Prostate gland (tissue), 2 donors: ENCODE measurements around the gene FMNL1. TPM values are rescaled to one million over a fixed set of nuclear protein-coding genes. Genes with fewer than 3 reads are reported as not detected.

Experiments used
- DNase-seq: peaks from one replicate; pipeline ENCODE4 v3.0.0-alpha.2; 2019; ENCODE audit warnings: low spot score
- H3K27ac ChIP-seq, 2 donors: fragments of 200-600 bp; sonication (generic); 2 replicates each; pipeline ENCODE4 v1.5.1; 2017 to 2019
- H3K27me3 ChIP-seq: fragments of 200-600 bp; sonication (generic); replicated peaks from 2 replicates; pipeline ENCODE4 v1.5.1; 2019; ENCODE audit not compliant: insufficient read depth
- H3K36me3 ChIP-seq, 2 donors: fragments of 200-600 bp; sonication (generic); 1 replicate in 1 of 2; 2 replicates in 1 of 2; pipeline versions ENCODE4 v1.5.1 to v1.8.1; 2017 to 2019
- H3K4me1 ChIP-seq: fragments of 200-600 bp; sonication (generic); replicated peaks from 2 replicates; pipeline ENCODE4 v1.5.1; 2019
- H3K4me3 ChIP-seq, 2 donors: fragments of 200-600 bp; sonication (generic); 2 replicates each; pipeline ENCODE4 v1.5.1; 2017 to 2019
- H3K9me3 ChIP-seq: fragments of 200-600 bp; sonication (generic); 2 replicates; pipeline ENCODE4 v1.5.1; 2017
- POLR2A ChIP-seq: fragments of 450-650 bp; IDR thresholded peaks from one replicate; pipeline ENCODE4 v1.6.1; 2016; ENCODE audit warnings: antibody characterized with exemption, mild to moderate bottlenecking
- POLR2AphosphoS5 ChIP-seq: sonication (generic); formaldehyde crosslinking; IDR thresholded peaks from one replicate; pipeline ENCODE4 v1.6.1; 2017; ENCODE audit warnings: antibody characterized with exemption
- WGBS: methylation state at CpG from one replicate; pipeline ENCODE4 v1.1.5; 2018; 5-methylcytosine and 5-hydroxymethylcytosine counted together
- intact Hi-C: fragments of 100-400 bp; cut with DNase I; formaldehyde crosslinking; loops from one replicate; pipeline ENCODE4 v1.14.2; 2022
- total RNA-seq, 2 donors: library from RNA; depleted of rRNA; stranded (reverse); fragments of >200 nt; gene quantifications; one replicate each; pipeline ENCODE4 v1.1.0, GENCODE V29; 2016
- TF ChIP-seq, protein P1 (sequence below), 4 experiments: fragments of 200-600 bp in 2 of 4; fragments of 450-650 bp in 2 of 4; sonication (generic) in 2 of 4; IDR thresholded peaks; 1 replicate in 3 of 4; 2 replicates in 1 of 4; pipeline ENCODE4 v1.5.1; 2016 to 2019; ENCODE audit warnings: antibody characterized with exemption in 4 of 4, mild to moderate bottlenecking in 2 of 4, moderate library complexity in 2 of 4

Gene FMNL1
- total RNA-seq, 2 donors from 2014 or later = 3.6 to 12.2 TPM

DNA sequence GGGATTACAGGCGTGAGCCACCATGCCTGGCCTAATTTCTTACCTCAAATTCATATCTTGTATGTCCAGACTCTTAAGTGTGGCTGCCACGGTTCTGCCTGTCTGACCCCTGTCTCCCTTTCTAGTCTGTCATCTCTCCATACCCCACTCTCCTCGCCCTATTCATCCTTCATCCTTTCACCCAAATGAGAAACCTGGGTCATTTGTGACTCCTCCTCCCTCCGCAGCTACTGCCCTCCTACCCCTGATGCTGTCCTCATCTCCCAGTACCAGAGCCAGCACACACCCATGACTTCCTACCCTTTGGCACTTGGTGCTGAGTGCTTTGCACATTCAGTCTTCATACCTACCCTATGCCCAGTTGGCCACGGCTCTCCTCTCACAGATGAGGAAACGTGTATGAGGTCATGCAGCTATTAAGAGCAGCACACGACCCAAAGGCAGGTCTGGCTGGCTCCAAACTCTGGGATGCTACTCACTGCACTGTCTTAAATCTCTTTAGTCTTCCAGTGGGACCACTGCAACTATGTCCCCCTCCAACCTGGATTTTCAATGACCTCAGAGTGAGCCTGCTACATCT lies 38.6 kb downstream of the FMNL1 start:
- H3K27me3 ChIP-seq = no peaks in the 10 kb centered on the region
- H3K9me3 ChIP-seq = no peaks in the 10 kb centered on the region
- H3K4me3 ChIP-seq = no peak overlapping the region
- 85% methylated on average over 7 of the region's 7 CpGs for WGBS
- peaks cover 7% of the 10 kb centered on the region for H3K4me1 ChIP-seq
- H3K27ac ChIP-seq = no peak overlapping the region
- H3K36me3 ChIP-seq = no peaks in the 10 kb centered on the region
- intact Hi-C loops = no loop called here
- DNase-seq = no peak
- TF ChIP-seq POLR2A = no peak
- TF ChIP-seq POLR2AphosphoS5 = no peak
- TF ChIP-seq, protein P1, sequence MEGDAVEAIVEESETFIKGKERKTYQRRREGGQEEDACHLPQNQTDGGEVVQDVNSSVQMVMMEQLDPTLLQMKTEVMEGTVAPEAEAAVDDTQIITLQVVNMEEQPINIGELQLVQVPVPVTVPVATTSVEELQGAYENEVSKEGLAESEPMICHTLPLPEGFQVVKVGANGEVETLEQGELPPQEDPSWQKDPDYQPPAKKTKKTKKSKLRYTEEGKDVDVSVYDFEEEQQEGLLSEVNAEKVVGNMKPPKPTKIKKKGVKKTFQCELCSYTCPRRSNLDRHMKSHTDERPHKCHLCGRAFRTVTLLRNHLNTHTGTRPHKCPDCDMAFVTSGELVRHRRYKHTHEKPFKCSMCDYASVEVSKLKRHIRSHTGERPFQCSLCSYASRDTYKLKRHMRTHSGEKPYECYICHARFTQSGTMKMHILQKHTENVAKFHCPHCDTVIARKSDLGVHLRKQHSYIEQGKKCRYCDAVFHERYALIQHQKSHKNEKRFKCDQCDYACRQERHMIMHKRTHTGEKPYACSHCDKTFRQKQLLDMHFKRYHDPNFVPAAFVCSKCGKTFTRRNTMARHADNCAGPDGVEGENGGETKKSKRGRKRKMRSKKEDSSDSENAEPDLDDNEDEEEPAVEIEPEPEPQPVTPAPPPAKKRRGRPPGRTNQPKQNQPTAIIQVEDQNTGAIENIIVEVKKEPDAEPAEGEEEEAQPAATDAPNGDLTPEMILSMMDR (IDR thresholded peaks at IDR 0.05) = no peak

DNA sequence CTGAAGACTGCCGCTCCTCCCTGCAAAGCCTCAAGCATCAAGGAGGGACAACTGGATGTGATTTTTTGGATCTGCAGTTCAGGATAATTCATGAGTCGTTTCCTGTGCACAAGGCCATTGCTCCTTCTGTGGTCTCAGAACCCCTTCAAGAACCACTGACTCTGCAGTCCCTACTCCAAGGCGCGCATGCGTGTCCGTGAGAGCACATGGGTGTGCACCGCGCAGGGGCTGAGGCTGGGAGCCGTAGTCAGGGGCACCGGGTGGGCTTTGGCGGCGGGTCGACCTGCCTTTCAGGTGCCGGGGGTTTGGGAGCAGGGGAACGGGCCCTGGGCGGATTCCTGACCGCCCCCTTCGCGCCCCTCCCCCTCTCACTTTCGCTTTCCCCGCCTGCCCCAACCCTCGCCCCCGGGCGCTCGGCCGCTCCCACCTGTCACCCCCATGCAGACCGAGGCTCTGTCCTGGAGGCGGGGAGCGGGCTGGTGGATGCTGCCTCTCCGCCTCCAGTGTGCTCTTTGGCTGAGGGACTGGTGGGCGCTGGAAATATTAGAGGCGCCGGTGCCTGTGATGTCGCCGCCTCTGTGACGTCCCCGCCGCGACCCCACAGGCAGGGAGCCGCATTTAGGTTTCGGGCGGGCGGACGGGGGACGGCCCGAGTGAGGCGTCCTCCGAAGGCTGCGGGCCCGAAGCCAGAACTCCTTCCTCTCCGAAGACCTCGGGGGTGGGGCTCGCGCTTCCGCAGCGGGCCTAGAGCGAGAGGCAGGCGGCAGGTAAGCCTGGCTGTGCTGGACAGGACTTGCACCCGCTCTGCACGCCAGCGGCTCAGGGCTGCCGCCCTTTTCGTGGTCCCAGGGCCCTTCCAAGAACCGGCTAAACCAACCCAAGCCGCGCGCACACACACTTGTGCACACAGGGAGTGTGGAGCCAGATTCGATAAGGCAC lies 40.2 kb downstream of the FMNL1 start, which contains the start of gene SPATA32:
SPATA32 (minus strand) TSS at position 518 of the 939 bp plus-strand sequence; CDS start at position 440, 78 bp downstream.
- H3K4me3 ChIP-seq = peak within 1 kb of the TSS; percentile 54 to 63
- intact Hi-C loops = no loop called here
- peaks cover 0 to 2% of the 10 kb centered on the region in 2 donors for H3K36me3 ChIP-seq
- no peaks in the 10 kb centered on the region for H3K9me3 ChIP-seq
- no peak for TF ChIP-seq POLR2A
- TF ChIP-seq POLR2AphosphoS5 = peak; percentile 18
- H3K27ac ChIP-seq = peak within 1 kb of the TSS; percentile 79 to 84
- H3K4me1 ChIP-seq = peaks cover 7% of the 10 kb centered on the region
- WGBS = 1% methylated on average over 64 of the region's 68 CpGs
- no peaks in the 10 kb centered on the region for H3K27me3 ChIP-seq
- peak; percentile 51 for DNase-seq

DNA sequence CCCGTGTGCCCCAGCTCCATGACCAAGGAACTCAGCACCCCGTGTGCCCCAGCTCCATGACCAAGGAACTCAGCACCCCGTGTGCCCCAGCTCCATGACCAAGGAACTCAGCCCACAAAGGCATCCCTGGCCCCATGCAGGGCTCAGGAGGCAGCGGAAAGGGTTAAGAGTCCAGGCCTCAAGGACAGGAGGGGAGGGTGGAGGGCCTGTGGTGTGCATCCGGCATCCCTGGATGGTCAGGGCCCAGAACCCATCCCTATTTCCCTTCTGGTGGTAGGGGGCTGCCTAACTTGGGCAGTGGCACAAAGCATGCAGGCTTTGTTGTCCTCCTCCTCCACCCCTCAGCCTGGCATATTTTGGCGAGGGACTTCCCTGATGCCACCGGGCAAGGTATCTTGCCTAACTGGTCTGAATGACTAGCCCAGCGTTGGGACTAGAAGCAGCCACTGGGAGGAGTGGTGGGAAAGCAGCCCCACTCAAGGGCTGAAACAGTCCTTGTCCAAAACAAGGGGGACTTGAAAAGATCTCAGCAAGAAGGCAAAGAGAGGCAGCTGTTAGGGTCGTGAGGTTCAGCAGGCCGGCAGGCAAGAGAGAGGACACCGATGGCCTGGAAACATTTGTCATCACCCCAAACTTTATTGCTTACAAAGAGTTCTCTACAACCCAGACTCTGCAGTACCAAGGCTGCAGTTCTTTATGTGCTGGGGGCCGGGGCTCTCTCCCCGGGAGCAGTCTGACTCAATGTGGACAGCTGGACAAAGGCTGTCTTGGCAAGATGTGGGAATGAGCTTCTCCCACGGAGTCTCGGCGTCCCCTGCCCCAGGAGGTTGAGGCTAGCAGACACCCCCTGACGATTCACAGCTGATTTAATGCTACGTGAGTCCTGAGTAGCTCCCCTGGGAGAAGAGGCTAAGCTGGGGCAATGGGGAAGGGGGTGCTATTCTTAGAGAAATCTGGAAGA lies 41.1 kb downstream of the FMNL1 start:
- peak; percentile 49 for DNase-seq
- H3K4me1 ChIP-seq = peaks cover 7% of the 10 kb centered on the region
- WGBS = 43% methylated on average over 17 of the region's 18 CpGs
- TF ChIP-seq POLR2A (no peak), POLR2AphosphoS5 (peak; percentile 35)
- TF ChIP-seq, protein P1 (IDR thresholded peaks at IDR 0.05) = peak in 2 of 4 experiments; percentile 15 to 19
- H3K4me3 ChIP-seq = peak overlapping the region; percentile 54 to 63
- intact Hi-C loops = no loop called here
- H3K27me3 ChIP-seq = no peaks in the 10 kb centered on the region
- H3K27ac ChIP-seq = peak overlapping the region; percentile 79 to 84
- no peaks in the 10 kb centered on the region for H3K9me3 ChIP-seq
- H3K36me3 ChIP-seq = peaks cover 7 to 11% of the 10 kb centered on the region in 2 donors

DNA sequence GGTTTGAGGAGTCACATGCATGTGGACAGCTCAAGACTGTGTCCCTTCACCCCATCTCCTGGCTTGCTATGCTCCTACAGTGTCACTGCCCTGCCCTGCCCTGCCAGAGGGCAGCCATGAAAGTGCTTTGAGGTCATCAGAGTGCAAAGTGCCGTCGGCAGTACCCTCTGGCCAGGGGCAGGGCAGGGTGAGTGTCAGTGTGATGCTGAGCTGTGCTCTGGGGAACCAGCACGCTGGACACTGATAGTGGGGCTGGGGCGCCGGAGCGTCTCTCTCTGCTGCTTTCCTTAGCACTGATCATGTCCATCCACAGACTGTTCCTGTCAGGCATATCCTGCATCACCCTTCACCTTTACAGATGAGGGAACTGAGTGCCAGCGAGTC lies 41.8 kb downstream of the FMNL1 start:
- DNase-seq = no peak
- intact Hi-C loops = no loop called here
- Histone ChIP-seq H3K36me3 (peaks cover 11 to 12% of the 10 kb centered on the region in 2 donors), H3K9me3 (no peaks in the 10 kb centered on the region), H3K27me3 (no peaks in the 10 kb centered on the region), H3K4me1 (peaks cover 7% of the 10 kb centered on the region), H3K4me3 (no peak overlapping the region), H3K27ac (peak overlapping the region; percentile 79 to 84)
- TF ChIP-seq, protein P1 (IDR thresholded peaks at IDR 0.05) = no peak
- no peak for TF ChIP-seq POLR2AphosphoS5
- no peak for TF ChIP-seq POLR2A
- WGBS = 82% methylated on average over 6 of the region's 7 CpGs
